Stimulated activated CD8-positive, alpha-beta memory T cell treated with anti-CD3 and anti-CD28 coated beads, Interleukin-15, amount 100 ng/mL, for 4 hours (primary cell): ENCODE results near the gene CFAP410.
"Not testable (repeated sequence)": the region's sequence is repeated elsewhere in the genome, so short reads cannot be mapped to it uniquely, and the experiment has no call there.

Experiments
- DNase-seq, 2 donors: peaks; one replicate each; pipeline ENCODE4 v3.0.0-alpha.2; 2020; ENCODE audit warnings: low read depth in 2 of 2

CFAP410 gene

DNA sequence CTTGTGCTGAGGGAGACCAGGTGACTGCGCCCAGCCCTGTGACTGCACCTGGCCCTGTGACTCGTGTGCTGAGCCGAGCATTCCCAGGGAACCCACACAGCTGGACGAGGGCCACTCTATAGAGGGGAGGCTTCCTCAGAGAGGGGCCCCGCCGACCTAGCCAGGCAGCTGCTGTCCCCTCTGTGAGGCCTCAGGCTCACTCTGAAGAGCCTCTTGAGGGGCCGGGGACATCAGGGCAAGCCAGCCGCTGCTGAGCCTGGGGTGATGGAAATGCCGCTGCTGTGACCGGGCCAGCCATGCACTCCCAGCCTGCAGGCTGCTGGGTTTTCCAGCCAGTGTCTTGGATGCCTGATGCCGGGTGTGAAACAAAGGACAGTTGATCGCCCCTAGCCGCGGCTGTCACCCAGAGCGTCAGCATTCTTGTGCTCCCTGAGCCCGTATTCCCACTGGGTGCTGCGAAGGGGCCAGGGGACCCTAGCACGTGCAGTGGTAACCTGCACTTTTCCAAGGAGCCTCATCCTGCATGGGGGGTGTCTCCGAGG is 21.9 kb downstream of the CFAP410 start:
- DNase-seq, result no peak

DNA sequence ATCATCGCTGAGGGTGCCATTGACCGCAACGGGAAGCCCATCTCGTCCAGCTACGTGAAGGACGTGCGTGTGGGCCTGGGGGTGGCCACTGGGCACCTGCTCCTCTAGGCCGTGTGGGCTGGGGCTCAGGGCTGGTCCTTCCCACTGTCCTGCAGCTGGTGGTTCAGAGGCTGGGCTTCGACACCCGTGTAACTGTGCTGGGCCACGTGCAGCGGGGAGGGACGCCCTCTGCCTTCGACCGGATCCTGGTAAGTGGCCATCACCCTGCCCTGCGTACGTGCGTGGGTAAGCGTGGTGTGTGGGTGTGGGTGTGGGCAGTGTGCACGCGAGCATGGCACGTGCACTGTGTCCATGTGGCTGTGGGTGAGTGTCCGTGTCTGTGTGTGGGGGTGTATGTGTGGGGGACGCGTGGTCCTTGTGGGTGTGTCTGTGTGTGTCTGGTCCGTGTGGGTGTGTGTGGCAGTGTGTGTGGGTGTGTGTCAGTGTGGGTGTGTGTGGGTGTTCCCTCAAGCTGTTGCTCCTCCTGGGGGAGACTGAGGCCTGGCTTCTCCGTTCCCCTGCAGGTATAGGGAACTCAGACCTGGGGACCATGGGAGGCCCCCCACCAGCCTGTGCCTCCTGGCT is 22.8 kb downstream of the CFAP410 start:
- DNase-seq, result no peak

DNA sequence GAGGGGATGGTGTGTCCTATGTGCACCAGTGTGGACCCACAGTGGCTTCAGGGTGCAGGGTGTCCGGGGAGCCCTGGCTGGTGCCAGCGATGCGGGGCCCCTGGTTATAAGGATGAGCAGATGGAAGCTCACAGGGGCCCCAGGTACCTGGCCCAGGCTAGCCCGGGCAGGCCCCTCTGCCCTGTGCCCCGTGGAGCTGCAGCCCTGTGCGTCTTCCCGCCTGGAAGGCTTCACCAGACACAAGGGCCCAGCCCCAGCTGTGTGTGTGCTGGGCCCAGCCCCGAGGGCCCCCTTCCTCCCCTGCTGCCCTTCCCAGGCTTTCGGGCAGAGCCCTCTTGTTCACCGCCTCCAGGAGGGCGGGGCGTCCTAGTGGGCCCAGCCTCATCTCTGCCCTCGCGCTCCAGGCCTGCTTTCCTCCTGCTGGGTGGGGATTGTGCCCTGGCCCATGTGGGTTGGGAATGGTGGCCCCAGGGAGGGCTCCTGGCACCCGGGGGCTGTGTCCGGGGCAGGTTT is 23.4 kb downstream of the CFAP410 start:
- no peak for DNase-seq

DNA sequence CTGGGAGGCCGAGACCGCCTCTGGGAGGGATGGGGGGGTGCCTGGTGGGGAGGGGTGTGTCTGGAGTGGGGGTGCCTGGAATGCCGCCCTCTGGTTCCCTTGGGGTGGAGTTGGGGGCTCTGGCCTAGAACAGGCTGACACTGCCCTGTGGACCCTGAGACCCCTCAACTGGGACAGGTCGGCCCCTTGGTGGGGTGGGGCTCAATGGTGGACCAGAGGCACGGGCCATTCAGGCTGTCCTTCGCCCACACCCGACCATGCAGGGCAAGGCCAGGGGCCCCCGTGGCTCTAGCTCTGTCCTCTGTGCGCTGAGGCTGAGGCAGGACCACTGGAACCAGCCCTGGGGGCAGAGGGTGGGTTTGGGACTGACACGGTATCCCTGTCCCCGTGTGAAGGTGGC is 24.6 kb downstream of the CFAP410 start:
- DNase-seq, result no peak

DNA sequence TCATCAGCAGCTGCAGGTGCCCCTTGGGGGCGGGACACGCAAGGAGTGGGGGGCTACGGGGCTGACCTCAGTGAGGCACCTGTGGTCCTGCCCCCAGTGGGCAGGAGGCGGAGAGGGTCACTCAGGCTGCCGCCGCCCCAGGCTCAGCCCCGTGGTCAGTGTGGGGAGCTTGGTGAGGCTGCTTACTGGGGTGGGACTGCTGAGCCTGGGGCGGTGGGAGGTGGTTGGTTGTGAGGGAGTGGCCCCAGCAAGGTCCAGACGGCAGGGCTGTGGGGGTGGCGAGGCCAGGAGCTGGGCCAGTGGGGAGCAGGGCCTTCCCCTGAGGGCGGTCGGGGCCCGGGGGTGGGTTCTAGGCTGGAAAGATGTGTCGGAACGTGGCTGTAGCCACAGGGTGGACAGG is 25.1 kb downstream of the CFAP410 start:
- DNase-seq, result no peak

DNA sequence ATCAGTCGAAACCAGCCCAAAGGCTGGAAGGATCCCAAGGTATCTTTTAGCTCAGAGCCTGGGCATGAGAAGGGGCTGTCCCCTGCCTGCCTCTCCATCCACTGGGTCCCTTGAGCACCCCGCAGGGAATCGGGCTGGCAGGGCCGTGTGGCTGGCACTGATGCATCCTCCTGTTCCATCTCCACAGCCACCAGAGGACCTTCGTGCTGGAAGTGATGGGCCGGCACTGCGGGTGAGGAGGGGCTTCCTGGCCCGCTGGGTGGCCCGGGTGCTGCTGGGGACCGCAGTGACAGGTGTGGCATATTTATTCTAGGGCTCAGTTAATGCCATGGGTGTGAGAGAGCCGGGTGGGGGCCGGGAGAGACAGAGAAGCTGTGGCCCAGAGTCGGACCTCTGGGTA is 25.7 kb downstream of the CFAP410 start:
- no peak for DNase-seq

DNA sequence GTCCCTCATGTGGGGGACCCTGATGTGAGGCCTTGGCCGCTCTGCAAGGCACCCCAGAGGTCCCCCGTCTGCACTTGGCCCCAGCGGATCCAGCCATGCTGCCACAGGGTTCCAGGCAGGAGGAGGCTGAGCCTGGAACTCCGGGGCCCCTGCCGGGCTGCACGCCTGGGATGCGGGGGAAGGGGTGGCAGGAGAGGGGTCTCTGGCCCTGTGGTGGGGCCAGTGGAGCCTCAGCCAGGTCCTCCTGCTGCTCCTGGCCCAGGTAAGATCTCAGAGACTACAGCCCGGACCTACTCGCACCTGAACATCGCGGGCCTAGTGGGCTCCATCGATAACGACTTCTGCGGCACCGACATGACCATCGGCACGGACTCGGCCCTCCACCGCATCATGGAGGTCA is 26.5 kb downstream of the CFAP410 start:
- DNase-seq, result no peak

DNA sequence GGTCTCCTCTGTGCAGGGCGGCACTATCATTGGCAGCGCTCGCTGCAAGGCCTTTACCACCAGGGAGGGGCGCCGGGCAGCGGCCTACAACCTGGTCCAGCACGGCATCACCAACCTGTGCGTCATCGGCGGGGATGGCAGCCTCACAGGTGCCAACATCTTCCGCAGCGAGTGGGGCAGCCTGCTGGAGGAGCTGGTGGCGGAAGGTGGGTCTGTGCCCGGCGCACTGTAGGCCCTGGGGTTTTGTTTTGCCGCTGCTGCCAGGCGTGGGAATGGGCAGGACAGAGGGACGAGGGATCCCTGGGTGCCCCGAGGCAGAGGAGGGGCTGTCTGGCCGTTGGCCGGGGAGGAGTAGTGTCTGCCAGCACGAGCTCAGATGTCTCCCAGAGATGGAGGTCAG is 27.1 kb downstream of the CFAP410 start:
- no peak for DNase-seq

DNA sequence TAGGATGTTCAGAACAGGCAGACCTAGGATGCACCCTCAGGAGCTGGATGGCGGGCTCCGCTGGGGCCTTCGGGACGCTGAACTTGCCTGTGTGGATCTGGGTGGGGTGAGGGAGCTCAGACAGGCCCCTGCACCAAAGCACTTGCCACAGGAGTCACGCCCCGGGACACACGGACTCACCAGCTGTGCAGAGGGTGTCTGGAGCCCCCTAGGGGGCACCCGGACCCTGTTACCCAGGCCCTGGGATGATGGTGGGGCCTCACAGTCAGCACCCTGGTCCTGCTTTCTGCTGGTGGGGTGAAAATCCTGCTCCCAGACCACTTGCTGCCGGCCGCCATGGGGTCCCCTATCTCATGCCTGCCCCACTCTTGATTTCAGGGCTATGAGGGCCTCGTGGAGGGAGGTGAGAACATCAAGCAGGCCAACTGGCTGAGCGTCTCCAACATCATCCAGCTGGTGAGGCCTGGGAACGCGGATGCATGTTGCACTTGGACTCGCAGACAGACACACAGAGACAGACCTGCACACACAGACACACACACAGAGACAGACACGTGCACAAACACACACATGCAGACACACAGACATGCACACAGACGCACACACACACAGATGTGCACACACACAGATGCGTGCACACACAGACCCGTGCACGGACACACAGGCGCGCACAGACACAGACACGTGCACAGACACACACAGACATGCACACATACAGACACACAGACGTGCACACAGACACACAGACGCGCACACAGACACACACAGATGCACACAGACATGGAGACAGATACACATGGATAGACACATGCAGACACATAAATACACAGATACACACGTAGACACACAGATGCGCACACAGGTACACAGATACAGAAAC is 28.3 kb downstream of the CFAP410 start:
- DNase-seq, result no peak

DNA sequence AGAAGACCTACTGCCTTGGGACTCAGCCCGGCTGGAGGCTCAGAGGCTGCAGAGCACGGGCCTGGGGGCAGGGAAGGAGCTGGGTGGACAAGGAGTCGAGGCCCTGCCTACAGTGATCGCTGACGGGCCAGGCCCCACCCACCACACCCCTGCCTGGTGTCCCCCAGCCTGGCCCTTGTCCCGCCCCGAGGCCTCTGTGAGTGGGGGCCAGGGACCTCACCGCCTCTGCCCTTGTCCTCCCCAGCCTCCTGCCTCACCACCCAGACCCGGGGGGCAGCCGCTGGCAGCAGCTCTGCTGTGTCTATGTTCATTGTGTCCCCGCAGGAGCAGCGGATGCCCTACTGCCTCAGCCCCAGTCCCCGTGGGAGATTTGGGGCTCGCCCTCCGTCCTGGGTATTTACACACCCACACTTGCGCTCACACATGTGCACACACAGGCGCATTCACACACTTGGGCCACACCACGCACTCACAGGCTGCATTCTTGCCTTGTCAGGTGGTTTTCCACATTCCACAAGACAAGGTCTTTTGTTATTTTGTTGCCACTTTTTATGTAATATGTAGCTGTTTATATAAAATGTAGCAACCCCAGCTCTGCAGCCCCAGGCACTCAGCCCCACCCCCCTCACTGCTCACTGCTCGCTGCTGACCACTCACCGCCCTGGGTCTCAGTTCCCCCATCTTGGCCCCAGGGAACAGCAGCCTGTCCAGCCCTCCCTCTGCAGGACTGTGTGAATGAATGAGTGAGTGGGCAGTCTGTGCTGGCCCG is 32.1 kb downstream of the CFAP410 start:
- DNase-seq, result no peak

DNA sequence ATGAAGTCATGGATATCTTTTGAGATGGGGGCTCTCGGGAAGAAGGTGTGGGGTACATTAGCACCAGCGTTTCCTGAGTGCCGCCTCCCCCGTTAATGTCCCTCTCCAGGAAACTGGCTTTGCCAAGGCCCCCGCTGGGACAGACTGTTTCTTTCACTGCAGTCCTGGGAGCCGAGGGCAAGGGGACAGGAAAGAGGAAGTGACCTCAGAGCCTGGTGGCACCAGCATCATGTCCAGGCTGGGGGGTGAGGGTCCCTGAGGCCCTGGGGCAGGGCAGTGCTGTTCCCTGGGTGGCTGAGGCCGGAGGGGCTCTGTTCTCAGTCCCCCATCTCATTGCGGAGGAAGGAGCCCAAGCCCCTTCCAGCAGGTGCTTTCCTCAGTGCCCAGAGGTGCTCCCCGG is 33.5 kb downstream of the CFAP410 start:
- DNase-seq, result no peak

DNA sequence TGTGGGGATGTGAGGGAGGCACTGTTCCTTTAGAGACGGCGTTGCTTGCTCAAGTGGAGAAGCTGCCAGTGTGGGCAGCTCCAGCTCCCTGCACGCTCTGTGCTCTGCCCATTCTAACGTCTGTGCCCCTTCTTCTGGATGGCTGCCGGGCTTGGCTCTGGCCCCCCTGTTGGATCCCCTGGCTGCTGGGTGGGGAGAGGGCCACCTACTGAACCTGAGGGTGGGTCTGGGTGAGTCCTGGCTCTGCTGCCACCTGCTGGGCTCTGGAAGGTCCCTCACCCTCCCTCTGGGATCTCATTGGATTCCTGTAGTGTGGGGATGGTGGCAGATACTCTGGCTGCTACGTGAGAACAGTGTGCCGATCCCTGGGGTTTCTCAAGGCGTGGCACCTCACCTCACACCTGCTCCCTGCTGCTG is 34.3 kb downstream of the CFAP410 start:
- DNase-seq, result no peak

DNA sequence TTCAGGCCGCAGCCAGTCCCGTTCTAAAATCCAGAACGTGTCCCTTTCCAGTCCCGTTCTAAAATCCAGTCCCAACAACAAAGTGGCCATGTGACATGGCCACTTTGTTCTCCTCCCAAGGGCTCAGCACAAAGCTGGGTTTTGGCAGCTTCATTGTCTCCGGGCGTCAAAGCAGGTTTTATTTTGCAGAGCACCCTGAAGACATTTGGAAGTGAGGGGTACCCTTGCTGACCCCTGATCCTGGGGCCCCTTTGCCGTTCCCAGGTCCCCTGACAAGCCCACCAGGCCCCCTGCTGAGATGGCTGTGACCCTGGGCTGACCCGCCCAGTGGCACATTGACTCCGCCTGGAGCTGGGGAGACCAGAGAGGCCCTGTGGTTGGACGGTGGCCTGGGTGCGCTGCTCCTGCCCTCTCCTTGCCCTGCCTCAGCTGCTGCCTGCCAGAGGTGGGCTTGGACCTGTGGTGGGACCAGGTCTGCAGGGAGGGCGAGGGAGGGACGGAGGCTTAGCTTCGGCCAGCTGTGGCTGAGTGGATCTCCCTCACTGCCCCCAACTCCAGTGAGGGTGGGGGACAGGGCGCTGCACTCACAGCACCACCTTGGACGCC is 35.1 kb downstream of the CFAP410 start:
- no peak for DNase-seq

DNA sequence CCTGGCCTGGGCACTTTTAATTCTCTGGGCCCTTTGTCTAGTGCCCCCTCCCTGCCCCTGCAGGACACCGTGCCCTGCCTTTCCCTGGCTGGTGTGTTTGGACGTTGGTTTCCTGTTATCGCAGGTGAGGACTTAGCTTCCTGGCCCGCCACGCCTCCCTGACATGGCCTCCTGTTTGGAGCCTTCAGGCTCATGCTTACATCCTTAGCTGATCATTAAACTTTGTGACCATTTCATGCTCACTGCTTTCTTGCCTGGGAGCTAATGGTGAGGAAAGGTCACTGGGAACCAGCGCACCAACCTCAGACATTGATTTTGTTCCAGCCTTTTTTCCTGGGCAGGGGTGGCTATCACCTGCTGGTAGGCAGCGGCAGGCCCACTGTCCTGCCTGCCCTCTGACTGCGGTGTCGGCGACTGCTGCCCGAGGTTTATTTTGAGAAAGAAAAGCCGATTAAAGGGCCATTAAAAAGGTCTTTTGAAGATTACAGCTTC is 35.7 kb downstream of the CFAP410 start:
- DNase-seq, result no peak

DNA sequence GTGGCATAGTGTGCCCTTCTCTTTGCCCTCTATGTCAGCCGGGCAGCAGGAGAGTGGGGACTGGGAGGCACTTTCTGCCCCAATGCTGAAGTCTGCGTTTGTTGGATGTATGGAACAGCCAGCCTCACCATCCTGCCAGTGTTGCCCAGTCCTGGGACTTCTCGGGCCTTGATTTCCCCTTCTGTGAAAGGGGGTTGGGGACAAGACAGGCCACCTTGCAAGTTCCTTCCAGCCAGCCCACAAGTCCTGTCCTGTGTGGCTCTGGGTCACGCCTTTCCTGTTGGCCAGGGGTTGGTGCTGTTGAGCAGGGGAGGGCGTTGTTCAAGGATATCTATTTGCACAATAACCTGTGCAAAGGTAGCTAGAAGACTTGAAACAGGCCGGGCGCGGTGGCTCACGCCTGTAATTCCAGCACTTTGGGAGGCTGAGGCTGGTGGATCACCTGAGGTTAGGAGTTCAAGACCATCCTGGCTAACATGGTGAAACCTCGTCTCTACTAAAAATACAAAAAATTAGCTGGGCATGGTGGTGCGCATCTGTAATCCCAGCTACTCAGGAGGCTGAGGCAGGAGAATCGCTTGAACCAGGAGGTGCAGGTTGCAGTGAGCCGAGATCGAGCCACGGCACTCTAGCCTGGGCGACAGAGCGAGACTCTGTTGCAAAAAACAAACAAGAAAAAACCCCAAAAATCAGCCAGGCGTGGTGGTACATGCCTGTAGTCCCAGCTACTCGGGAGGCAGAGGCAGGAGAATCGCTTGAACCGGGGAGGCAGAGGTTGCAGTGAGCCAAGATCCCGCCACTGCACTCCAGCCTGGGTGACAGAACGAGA is 36.4 kb downstream of the CFAP410 start:
- not testable (repeated sequence) for DNase-seq

DNA sequence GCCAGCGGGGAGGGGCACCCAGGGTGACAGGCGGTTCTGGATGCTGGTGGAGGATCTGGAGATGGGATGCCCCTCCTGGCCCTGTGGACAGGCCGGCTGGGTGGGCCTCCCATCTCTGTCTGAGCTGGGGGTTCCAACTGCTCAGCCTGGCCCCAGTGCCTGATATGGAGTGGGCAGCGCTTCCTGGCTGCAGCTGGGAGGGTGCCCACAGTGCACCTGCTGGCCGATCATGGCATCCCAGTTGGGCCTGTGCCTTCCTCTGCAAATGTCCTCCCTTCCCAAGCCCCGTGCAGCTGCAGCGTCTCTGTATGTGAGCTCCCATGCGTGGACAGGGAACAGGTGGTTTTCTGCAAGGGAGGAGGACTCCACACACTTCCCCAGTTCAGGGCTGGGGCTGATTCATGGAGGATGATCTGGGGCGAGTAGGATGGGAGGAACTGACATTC is 37.2 kb downstream of the CFAP410 start:
- DNase-seq, result no peak

DNA sequence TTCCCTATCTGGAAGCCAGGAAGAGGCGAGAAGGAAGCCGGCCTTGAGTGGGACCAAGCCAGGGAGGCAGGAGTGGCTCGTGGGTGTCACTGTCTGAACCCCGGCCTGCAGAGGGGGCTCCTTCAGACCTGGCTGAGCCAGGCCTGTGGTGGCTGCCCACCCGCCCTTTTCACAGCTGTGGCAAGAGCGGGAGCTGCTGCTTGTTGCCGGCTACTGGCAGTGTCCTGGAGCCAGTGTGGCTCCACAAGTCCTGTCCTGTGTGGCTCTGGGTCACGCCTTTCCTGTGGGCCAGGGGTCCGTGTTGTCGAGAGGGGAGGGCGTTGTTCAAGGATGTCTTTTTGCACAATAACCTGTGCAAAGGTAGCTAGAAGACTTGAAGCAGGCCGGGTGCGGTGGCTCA is 38.0 kb downstream of the CFAP410 start:
- no peak for DNase-seq

DNA sequence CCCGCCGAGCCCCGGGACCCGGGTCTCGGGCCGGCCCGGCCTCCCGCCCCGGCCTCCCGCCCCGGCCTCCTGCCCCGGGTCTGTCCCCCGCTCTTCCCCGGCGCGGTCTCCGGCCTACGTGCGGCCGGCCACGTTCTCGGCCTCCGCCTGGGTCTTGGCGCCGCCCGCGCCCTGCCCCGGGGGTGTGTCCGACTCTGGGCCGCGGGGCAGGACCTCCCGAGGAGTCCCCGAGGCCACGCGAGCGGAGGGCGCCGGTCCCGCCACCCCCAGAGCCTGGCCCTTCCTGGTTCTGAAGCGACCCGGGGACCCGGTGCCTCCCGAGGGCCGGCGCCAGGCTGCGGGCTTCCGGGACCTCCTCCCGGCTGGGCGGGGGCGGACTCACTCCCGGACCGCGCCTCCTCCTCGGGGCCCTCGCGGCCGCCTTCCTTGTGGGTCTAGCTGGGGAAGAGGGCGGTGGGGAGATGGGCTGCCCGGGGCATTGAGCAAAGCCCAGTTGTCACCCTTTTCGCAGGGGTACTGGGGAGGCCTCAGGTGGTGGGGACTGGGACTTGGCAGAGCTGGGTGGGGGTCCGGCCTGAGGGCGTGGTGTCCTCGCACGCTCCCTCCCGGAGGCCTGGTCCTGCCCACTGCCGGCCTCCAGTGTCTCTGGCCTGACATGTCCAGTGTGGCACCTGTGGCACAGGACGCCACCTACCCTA is 38.8 kb downstream of the CFAP410 start:
- peak in 1 of 2 donors; percentile 23 for DNase-seq

DNA sequence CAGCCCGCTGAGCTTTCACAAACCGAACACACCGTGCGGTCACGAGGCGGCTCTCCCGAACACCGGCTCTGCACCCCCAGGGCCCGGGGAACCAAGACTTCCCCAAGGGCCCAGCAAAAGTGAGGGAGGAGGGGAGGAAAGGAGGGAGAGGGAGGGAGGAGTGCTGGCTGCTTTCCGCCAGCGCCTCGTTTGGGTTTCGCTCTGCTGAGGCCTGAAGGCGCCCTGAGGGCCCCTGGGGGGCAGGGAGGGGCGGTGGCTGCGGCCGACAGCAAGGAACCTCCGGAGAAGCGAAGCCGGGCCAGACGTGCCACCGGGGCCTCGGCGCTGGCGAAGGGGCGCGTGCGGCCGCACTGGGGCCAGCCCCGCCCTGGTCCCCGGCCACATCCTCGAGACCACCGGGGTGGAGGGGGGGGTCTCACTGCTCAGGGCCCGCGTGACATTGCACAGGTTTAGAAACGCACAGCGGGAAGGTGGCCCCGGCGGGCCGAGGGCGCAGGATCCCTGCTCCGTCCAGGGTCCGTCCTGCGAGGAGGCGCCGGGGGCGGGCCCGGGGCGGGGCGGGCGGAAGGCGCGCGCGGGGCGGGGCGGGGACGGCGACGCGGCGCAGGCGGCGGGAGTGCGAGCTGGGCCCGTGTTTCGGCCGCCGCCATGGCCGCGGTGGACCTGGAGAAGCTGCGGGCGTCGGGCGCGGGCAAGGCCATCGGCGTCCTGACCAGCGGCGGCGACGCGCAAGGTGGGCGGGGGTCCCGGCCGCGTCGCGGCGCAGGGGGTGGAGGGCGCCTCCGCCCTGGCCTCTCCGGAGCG is 39.5 kb downstream of the CFAP410 start, which contains the start of gene PFKL:
PFKL (plus strand) TSS at position 596 of the 804 bp plus-strand sequence; CDS start at position 649, 53 bp downstream.
- DNase-seq, result no peak
